HS-5 (cell line): Measurements from ENCODE around the gene NUMBL.
"Not testable (repeated sequence)": the region's sequence is repeated elsewhere in the genome, so short reads cannot be mapped to it uniquely, and the experiment has no call there.

Source experiments
- DNase-seq: peaks from one replicate; pipeline ENCODE4 v3.0.0-alpha.2; 2012; ENCODE audit warnings: low read depth

NUMBL gene

GRCh38 chr19:40629346-40629745 is 61.1 kb downstream of the NUMBL start:
- no peak for DNase-seq

GRCh38 chr19:40627486-40628279 is 62.8 kb downstream of the NUMBL start:
- no peak for DNase-seq

DNA sequence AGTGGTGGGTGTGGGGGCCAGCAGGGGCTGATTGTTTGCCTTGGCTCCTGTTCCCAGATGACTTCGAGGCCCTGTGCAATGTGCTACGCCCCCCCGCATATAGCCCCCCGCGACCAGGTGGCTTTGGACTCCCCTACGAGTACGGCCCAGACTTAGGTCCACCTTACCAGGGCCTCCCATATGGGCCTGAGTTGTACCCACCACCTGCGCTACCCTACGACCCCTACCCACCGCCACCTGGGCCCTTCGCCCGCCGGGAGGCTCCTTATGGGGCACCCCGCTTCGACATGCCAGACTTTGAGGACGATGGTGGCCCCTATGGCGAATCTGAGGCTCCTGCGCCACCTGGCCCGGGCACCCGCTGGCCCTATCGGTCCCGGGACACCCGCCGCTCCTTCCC is 63.5 kb downstream of the NUMBL start:
- no peak for DNase-seq

DNA sequence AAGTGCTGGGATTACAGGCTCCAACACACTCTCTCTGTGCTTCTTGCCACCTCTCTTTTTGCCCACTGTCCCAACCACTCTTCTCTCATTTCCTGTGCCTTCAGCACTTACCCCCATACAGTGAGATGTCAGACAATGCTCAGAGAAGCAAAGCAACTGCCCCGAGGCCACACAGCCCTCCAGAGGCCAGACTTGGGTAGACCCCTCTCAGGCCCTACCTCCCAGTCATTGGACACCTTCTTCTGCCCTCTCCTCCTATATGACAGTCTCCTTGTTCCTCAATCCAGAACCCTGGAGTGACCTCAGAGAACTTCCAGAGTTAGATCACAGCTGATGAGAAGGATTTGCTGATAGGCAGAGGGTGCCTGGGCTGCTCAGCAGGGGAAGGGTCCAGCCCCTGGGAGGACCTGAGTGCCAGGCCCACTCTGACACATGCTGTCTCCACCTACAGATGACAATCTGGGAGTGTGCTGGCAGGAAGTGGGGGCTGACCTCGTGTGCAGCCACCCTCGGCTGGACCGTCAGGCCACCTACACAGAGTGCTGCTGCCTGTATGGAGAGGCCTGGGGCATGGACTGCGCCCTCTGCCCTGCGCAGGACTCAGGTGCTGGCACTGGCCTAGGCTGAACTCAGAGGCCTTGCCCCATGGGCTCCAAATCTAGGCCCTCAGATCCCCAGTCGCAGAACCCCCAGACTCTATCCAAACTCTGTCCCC is 64.9 kb downstream of the NUMBL start:
- no peak for DNase-seq

GRCh38 chr19:40624369-40625153 is 65.9 kb downstream of the NUMBL start:
- DNase-seq, result not testable (repeated sequence)

GRCh38 chr19:40623403-40624251 is 66.8 kb downstream of the NUMBL start:
- no peak for DNase-seq

DNA sequence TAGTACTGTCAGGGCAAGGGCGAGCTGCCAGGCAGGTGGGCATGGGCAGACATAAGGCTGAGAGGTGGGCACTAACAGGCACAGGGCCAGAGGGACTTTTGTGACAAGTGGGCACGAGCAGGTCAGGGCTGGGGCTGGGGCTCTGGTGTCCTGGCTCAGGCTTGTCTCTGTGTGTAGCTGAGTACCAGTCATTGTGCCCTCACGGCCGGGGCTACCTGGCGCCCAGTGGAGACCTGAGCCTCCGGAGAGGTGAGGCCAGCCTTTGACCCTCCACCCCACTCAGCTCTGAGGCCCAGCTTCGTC is 67.7 kb downstream of the NUMBL start:
- no peak for DNase-seq

- no peak for DNase-seq
Measured at GRCh38 chr19:40621966-40622772, 68.3 kb downstream of the NUMBL start.

DNA sequence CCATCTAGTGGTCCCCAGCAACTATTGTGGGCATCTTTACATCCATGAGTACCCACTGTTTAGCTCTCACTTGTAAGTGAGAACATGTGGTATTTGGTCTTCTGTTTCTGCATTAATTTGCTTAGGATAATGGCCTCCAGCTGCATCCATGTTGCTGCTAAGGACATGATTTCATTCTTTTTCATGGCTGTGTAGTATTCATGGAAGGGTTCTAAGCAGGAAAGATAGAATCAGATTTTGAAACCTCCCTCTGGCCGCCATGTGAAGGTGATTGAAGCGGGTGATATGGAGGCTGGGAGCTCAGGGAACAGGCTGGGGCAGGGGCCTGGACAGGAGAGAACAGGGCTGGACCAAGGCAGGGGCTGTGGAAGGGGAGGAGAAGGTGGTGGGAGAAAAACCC is 69.2 kb downstream of the NUMBL start:
- no peak for DNase-seq

GRCh38 chr19:40620161-40620485 is 70.3 kb downstream of the NUMBL start:
- DNase-seq, result no peak

DNA sequence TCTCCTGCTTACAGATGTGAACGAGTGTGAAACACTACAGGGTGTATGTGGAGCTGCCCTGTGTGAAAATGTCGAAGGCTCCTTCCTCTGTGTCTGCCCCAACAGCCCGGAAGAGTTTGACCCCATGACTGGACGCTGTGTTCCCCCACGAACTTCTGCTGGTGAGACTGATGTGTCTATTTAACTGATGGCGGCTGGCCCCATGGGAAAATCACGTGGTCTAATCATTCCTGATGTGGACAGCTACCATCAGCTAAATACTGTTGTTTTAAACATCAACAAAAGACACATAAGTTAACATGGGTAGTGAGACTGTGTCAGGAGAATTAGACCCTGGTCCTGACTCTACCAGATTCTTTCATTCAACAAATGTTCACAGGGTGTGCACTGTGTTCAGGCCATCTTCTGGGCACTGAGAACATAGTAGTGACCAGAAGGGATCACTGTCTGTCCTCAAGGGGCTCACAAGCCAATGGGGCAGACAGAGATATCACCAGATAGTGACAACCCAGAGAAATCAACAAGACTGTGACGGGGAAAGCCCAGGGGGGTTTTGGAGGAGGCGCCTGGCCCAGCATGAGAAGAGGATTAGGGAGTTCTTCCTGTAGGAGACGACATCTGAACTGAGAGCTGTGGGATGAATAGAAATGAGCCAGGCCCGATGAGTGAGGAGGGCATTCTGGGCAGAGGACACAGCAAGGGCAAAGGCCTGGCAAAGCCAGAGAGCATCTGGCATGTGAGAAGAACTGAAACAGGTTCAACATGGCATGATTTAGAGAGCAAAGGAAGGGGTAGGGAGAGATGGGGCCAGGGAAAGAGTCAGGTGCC is 70.9 kb downstream of the NUMBL start:
- no peak for DNase-seq

DNA sequence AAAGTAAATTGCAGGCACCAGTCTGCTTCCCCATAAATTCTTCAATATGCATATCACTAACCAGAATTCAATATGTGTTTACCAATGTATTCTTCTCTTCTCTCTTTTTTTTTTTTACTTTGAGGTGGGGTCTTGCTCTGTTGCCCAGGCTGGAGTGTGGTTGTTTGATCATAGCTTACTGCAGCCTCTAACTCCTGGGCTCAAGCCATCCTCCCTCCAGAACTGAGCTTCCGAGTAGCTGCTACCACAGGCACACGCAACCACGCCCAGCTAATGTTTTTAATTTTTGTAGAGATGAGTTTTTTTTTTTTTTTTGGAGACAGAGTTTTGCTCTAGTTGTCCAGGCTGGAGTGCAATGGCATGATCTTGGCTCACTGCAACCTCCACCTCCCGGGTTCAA is 72.5 kb downstream of the NUMBL start:
- no peak for DNase-seq

GRCh38 chr19:40616941-40617340 is 73.5 kb downstream of the NUMBL start:
- no peak for DNase-seq

GRCh38 chr19:40616178-40616577 is 74.3 kb downstream of the NUMBL start:
- no peak for DNase-seq
